ENCODE results near the gene POLR2J2.
"Not testable (repeated sequence)": the region's sequence is repeated elsewhere in the genome, so short reads cannot be mapped to it uniquely, and the experiment has no call there.

GRCh38 chr7:102635354-102635753, 36.1 kb downstream of the POLR2J2 start:
- TF ChIP-seq POLR2A (IDR thresholded peaks at IDR 0.05; ENCODE audit: low read depth, low read length); CTCF (IDR thresholded peaks at IDR 0.05 in 2 of 3, conservative IDR thresholded peaks at IDR 0.05 in 1 of 3; ENCODE audit: control insufficient read depth in 2 of 3, extremely low read depth in 1 of 3, insufficient read depth in 1 of 3, low read depth in 3 of 3, low read length in 3 of 3); PBX3 (IDR thresholded peaks at IDR 0.05; ENCODE audit: insufficient replicate concordance, low read depth, low read length); RAD21 (IDR thresholded peaks at IDR 0.05; ENCODE audit: insufficient read depth, low read depth, low read length); POLR2AphosphoS5 (IDR thresholded peaks at IDR 0.05; ENCODE audit: low read length); ZNF687 (IDR thresholded peaks at IDR 0.05); SIX5 (IDR thresholded peaks at IDR 0.05; ENCODE audit: low read depth, low read length, severe bottlenecking); JUNB (IDR thresholded peaks at IDR 0.05); SMC3 (IDR thresholded peaks at IDR 0.05; ENCODE audit: borderline replicate concordance, low read length); SREBF1 (IDR thresholded peaks at IDR 0.05; ENCODE audit: low read length); USF2 (IDR thresholded peaks at IDR 0.05; ENCODE audit: borderline replicate concordance, low read depth, low read length); SMAD1 (IDR thresholded peaks at IDR 0.05; ENCODE audit: low read depth, partially characterized antibody); NKRF (conservative IDR thresholded peaks at IDR 0.05); EGR1 (IDR thresholded peaks at IDR 0.05; ENCODE audit: borderline replicate concordance in 1 of 2, low read depth in 2 of 2, low read length in 2 of 2): not testable (repeated sequence)
